Activated T-helper 2 cell treated with anti-CD3 and anti-CD28 coated beads, Interferon-gamma antibody, Interleukin-2, Interleukin-4, amounts not matched to agents 10 μg/mL and 5 μg/mL and 100 μg/mL, durations not matched to agents 14 hours and 24 hours and 36 hours (primary cell): ENCODE measurements around the gene WDR5B. TPM values are rescaled to one million over a fixed set of nuclear protein-coding genes. Genes with fewer than 3 reads are reported as not detected.
A peak's percentile ranks its signal among the peaks of the same experiment; 100 is the strongest.

Experiments used
- DNase-seq: peaks from one replicate; pipeline ENCODE4 v3.0.0; 2021; ENCODE audit warnings: low spot score
- H3K27ac Mint-ChIP-seq: one replicate; pipeline ENCODE4 v1.8.0; 2021; ENCODE audit warnings: mixed read lengths
- H3K27me3 Mint-ChIP-seq: one replicate; pipeline ENCODE4 v1.8.0; 2021; ENCODE audit warnings: low read depth, mixed read lengths
- H3K36me3 Mint-ChIP-seq: one replicate; pipeline ENCODE4 v1.8.0; 2021; ENCODE audit warnings: low read depth, mixed read lengths
- H3K4me1 Mint-ChIP-seq: one replicate; pipeline ENCODE4 v1.8.0; 2021; ENCODE audit warnings: low read depth, mixed read lengths
- H3K4me3 Mint-ChIP-seq: one replicate; pipeline ENCODE4 v1.8.0; 2021; ENCODE audit warnings: low read depth, mild to moderate bottlenecking, moderate library complexity, mixed read lengths
- H3K9me3 Mint-ChIP-seq: one replicate; pipeline ENCODE4 v1.8.0; 2021; ENCODE audit warnings: mixed read lengths
- intact Hi-C: fragments of 100-400 bp; cut with micrococcal nuclease; formaldehyde crosslinking; loops from one replicate; pipeline ENCODE4 v1.15.1; 2023
- total RNA-seq: library from RNA; stranded (reverse); gene quantifications from 2 replicates; pipeline ENCODE4 v1.2.3, GENCODE V29; 2022

WDR5B gene
- total RNA-seq, 1 donor from 2014 or later, result 5.5 TPM

- no peak for DNase-seq
- H3K27ac Mint-ChIP-seq, result no peak overlapping the region
- intact Hi-C loops, result no loop called here
- peaks cover 86% of the 10 kb centered on the region for H3K36me3 Mint-ChIP-seq
- H3K4me1 Mint-ChIP-seq, result peaks cover 17% of the 10 kb centered on the region
- no peaks in the 10 kb centered on the region for H3K27me3 Mint-ChIP-seq
- H3K4me3 Mint-ChIP-seq, result no peak overlapping the region
- peaks cover 8% of the 10 kb centered on the region for H3K9me3 Mint-ChIP-seq
Measured at GRCh38 chr3:122430371-122430770, 14.5 kb upstream of the WDR5B start.

GRCh38 chr3:122427857-122428471 is 12.1 kb upstream of the WDR5B start:
- Mint-ChIP-seq H3K27ac (peak overlapping the region; percentile 76), H3K27me3 (no peaks in the 10 kb centered on the region), H3K9me3 (peaks cover 8% of the 10 kb centered on the region), H3K4me3 (no peak overlapping the region), H3K36me3 (peaks cover 86% of the 10 kb centered on the region), H3K4me1 (peaks cover 17% of the 10 kb centered on the region)
- no peak for DNase-seq
- intact Hi-C loops, result loop anchor here (1.0 to 5.0 kb wide), 2 partner anchors 55 to 104 kb away; no protein-coding TSS in a partner anchor

- peaks cover 55% of the 10 kb centered on the region for H3K36me3 Mint-ChIP-seq
- no peak overlapping the region for H3K27ac Mint-ChIP-seq
- H3K4me3 Mint-ChIP-seq, result no peak overlapping the region
- no peak for DNase-seq
- intact Hi-C loops, result no loop called here
- no peaks in the 10 kb centered on the region for H3K9me3 Mint-ChIP-seq
- H3K4me1 Mint-ChIP-seq, result no peaks in the 10 kb centered on the region
- no peaks in the 10 kb centered on the region for H3K27me3 Mint-ChIP-seq
Measured at GRCh38 chr3:122421836-122422235, 6.0 kb upstream of the WDR5B start.

- Mint-ChIP-seq H3K27ac (no peak overlapping the region), H3K36me3 (peaks cover 48% of the 10 kb centered on the region), H3K4me3 (no peak overlapping the region), H3K4me1 (peaks cover 4% of the 10 kb centered on the region), H3K9me3 (no peaks in the 10 kb centered on the region), H3K27me3 (no peaks in the 10 kb centered on the region)
- intact Hi-C loops, result no loop called here
- no peak for DNase-seq
Measured at GRCh38 chr3:122421101-122421500, 5.2 kb upstream of the WDR5B start.

- H3K27me3 Mint-ChIP-seq, result no peaks in the 10 kb centered on the region
- H3K4me3 Mint-ChIP-seq, result peak overlapping the region; percentile 93
- no peaks in the 10 kb centered on the region for H3K9me3 Mint-ChIP-seq
- intact Hi-C loops, result loop anchor here (1.0 to 10.0 kb wide), 5 partner anchors 24 to 378 kb away; partner anchors contain the start of genes HSPBAP1, KPNA1, MIX23 and SLC49A4
- H3K27ac Mint-ChIP-seq, result peak overlapping the region; percentile 95
- H3K36me3 Mint-ChIP-seq, result peaks cover 36% of the 10 kb centered on the region
- no peak for DNase-seq
- peaks cover 22% of the 10 kb centered on the region for H3K4me1 Mint-ChIP-seq
Measured at GRCh38 chr3:122416966-122417365, 1.1 kb upstream of the WDR5B start.

GRCh38 chr3:122415104-122415744 is 638 bp downstream of the WDR5B start:
- Mint-ChIP-seq H3K9me3 (no peaks in the 10 kb centered on the region), H3K36me3 (peaks cover 35% of the 10 kb centered on the region), H3K4me1 (peaks cover 24% of the 10 kb centered on the region), H3K27me3 (no peaks in the 10 kb centered on the region), H3K4me3 (peak overlapping the region; percentile 93), H3K27ac (peak overlapping the region; percentile 95)
- intact Hi-C loops, result loop anchor here (10.0 kb wide), 1 partner anchor 380 kb away; the partner anchor contains the start of genes HSPBAP1 and SLC49A4
- DNase-seq, result peak; percentile 51

GRCh38 chr3:122414391-122414790 is 1.5 kb downstream of the WDR5B start:
- no peaks in the 10 kb centered on the region for H3K27me3 Mint-ChIP-seq
- intact Hi-C loops, result loop anchor here (10.0 kb wide), 1 partner anchor 380 kb away; the partner anchor contains the start of genes HSPBAP1 and SLC49A4
- H3K9me3 Mint-ChIP-seq, result no peaks in the 10 kb centered on the region
- no peak for DNase-seq
- peaks cover 24% of the 10 kb centered on the region for H3K4me1 Mint-ChIP-seq
- peaks cover 37% of the 10 kb centered on the region for H3K36me3 Mint-ChIP-seq
- peak overlapping the region; percentile 93 for H3K4me3 Mint-ChIP-seq
- peak overlapping the region; percentile 95 for H3K27ac Mint-ChIP-seq

GRCh38 chr3:122410639-122411038 is 5.2 kb downstream of the WDR5B start:
- intact Hi-C loops, result loop anchor here (10.0 kb wide), 1 partner anchor 384 kb away; the partner anchor contains the start of genes HSPBAP1 and SLC49A4
- Mint-ChIP-seq H3K36me3 (peaks cover 68% of the 10 kb centered on the region), H3K4me3 (no peak overlapping the region), H3K9me3 (no peaks in the 10 kb centered on the region), H3K27me3 (no peaks in the 10 kb centered on the region), H3K4me1 (peaks cover 31% of the 10 kb centered on the region), H3K27ac (peak overlapping the region; percentile 23)
- no peak for DNase-seq

GRCh38 chr3:122410111-122410510 is 5.8 kb downstream of the WDR5B start:
- H3K4me1 Mint-ChIP-seq, result peaks cover 29% of the 10 kb centered on the region
- intact Hi-C loops, result loop anchor here (10.0 kb wide), 1 partner anchor 385 kb away; the partner anchor contains the start of genes HSPBAP1 and SLC49A4

GRCh38 chr3:122409446-122409845 is 6.4 kb downstream of the WDR5B start:
- no peaks in the 10 kb centered on the region for H3K27me3 Mint-ChIP-seq
- H3K27ac Mint-ChIP-seq, result no peak overlapping the region
- H3K4me1 Mint-ChIP-seq, result peaks cover 22% of the 10 kb centered on the region
- H3K36me3 Mint-ChIP-seq, result peaks cover 69% of the 10 kb centered on the region
- no peak for DNase-seq
- intact Hi-C loops, result no loop called here
- H3K9me3 Mint-ChIP-seq, result no peaks in the 10 kb centered on the region
- H3K4me3 Mint-ChIP-seq, result no peak overlapping the region

More at GRCh38 chr3:122410111-122410510, 5.8 kb downstream of the WDR5B start:
- Mint-ChIP-seq H3K27me3 (no peaks in the 10 kb centered on the region), H3K27ac (no peak overlapping the region), H3K9me3 (no peaks in the 10 kb centered on the region), H3K4me3 (no peak overlapping the region), H3K36me3 (peaks cover 70% of the 10 kb centered on the region)
- no peak for DNase-seq

- Mint-ChIP-seq H3K4me3 (no peak overlapping the region), H3K9me3 (no peaks in the 10 kb centered on the region), H3K27me3 (no peaks in the 10 kb centered on the region), H3K4me1 (peaks cover 23% of the 10 kb centered on the region), H3K27ac (no peak overlapping the region), H3K36me3 (peaks cover 74% of the 10 kb centered on the region)
- no peak for DNase-seq
- intact Hi-C loops, result no loop called here
Measured at GRCh38 chr3:122407946-122408345, 7.9 kb downstream of the WDR5B start.

GRCh38 chr3:122406198-122406597 is 9.7 kb downstream of the WDR5B start:
- intact Hi-C loops, result no loop called here
- Mint-ChIP-seq H3K4me3 (no peak overlapping the region), H3K27me3 (no peaks in the 10 kb centered on the region), H3K36me3 (peaks cover 72% of the 10 kb centered on the region), H3K27ac (peak overlapping the region; percentile 29), H3K4me1 (peaks cover 19% of the 10 kb centered on the region), H3K9me3 (no peaks in the 10 kb centered on the region)
- no peak for DNase-seq

- Mint-ChIP-seq H3K27ac (no peak overlapping the region), H3K36me3 (peaks cover 69% of the 10 kb centered on the region), H3K9me3 (no peaks in the 10 kb centered on the region), H3K4me1 (peaks cover 17% of the 10 kb centered on the region), H3K27me3 (no peaks in the 10 kb centered on the region), H3K4me3 (no peak overlapping the region)
- intact Hi-C loops, result no loop called here
- no peak for DNase-seq
Measured at GRCh38 chr3:122405015-122405414, 10.8 kb downstream of the WDR5B start.
